Panc1 (cell line): ENCODE results near the gene NSD1. TPM values are rescaled to one million over a fixed set of nuclear protein-coding genes. Genes with fewer than 3 reads are reported as not detected.

Experiments used
- ATAC-seq: fragments of 200-7000 bp; cut with Tn5 transposase; 2 replicates; pipeline ENCODE4 v1.9.1; 2020; ENCODE audit warnings: mild to moderate bottlenecking, moderate library complexity
- BruUV-seq: library from RNA; stranded (reverse); fragments of 400-500 nt; replicated peaks from 2 replicates; lab custom pipeline; 2021; lab: Mats Ljungman, UMichigan
- CTCF ChIA-PET: fragments of 300-600 bp; sonication (Branson Sonifier 250); formaldehyde crosslinking; loops from one replicate; lab custom pipeline; 2022; ENCODE audit warnings: antibody characterized with exemption; lab: Charles Lee
- POLR2A ChIA-PET: fragments of 300-600 bp; sonication (Branson Sonifier 250); formaldehyde crosslinking; loops from one replicate; lab custom pipeline; 2022; ENCODE audit warnings: antibody characterized with exemption; lab: Charles Lee
- DNase-seq: peaks from one replicate; pipeline ENCODE4 v3.0.0-alpha.2; 2010; ENCODE audit warnings: low read depth, low spot score
- H3K27ac ChIP-seq: 2 replicates; pipeline ENCODE4 v1.5.1; 2011; ENCODE audit warnings: mild to moderate bottlenecking, low read length, inconsistent platforms
- H3K27me3 ChIP-seq: fragments of 200-500 bp; sonication (Bioruptor generic); 2 replicates; pipeline ENCODE4 v1.6.0; 2014; ENCODE audit warnings: low read length, inconsistent platforms; ENCODE audit not compliant: control insufficient read depth, insufficient read depth
- H3K36me3 ChIP-seq: fragments of 200-500 bp; sonication (Bioruptor generic); 2 replicates; pipeline ENCODE4 v1.5.1; 2014; ENCODE audit warnings: inconsistent platforms, mild to moderate bottlenecking, low read length, moderate library complexity; ENCODE audit not compliant: control insufficient read depth, insufficient read depth
- H3K4me1 ChIP-seq: 2 replicates; pipeline ENCODE4 v1.5.1; 2011; ENCODE audit warnings: inconsistent platforms, mild to moderate bottlenecking, low read length, moderate library complexity; ENCODE audit not compliant: control insufficient read depth, insufficient read depth
- H3K4me3 ChIP-seq, 2 experiments: 2 replicates each; pipeline ENCODE4 v1.5.1; 2011 to 2012; ENCODE audit warnings: low read depth in 2 of 2, low read length in 2 of 2, mild to moderate bottlenecking in 2 of 2, inconsistent platforms in 1 of 2, moderate library complexity in 1 of 2
- H3K9me3 ChIP-seq: fragments of 200-500 bp; sonication (Bioruptor generic); 2 replicates; pipeline ENCODE4 v1.5.1; 2014; ENCODE audit warnings: low read depth, mild to moderate bottlenecking, inconsistent platforms, low read length, moderate library complexity; ENCODE audit not compliant: control insufficient read depth, insufficient read depth
- CTCF ChIP-seq: fragments of 450-650 bp; IDR thresholded peaks from 2 replicates; pipeline ENCODE4 v1.5.1; 2017; ENCODE audit warnings: mild to moderate bottlenecking
- POLR2AphosphoS5 ChIP-seq: IDR thresholded peaks from 2 replicates; pipeline ENCODE4 v1.6.1; 2012; ENCODE audit warnings: mild to moderate bottlenecking, low read depth, low read length, moderate library complexity
- REST ChIP-seq, 2 experiments: IDR thresholded peaks; 2 replicates each; pipeline ENCODE4 v1.6.1; 2011 to 2012; ENCODE audit warnings: low read depth in 2 of 2, control low read depth in 1 of 2, low read length in 1 of 2, mild to moderate bottlenecking in 1 of 2, moderate library complexity in 1 of 2; ENCODE audit not compliant: insufficient read depth in 1 of 2
- SIN3A ChIP-seq: IDR thresholded peaks from 2 replicates; pipeline ENCODE4 v1.6.1; 2012; ENCODE audit warnings: low read depth, mild to moderate bottlenecking, low read length, moderate library complexity, borderline replicate concordance; ENCODE audit not compliant: insufficient read depth
- TCF7L2 ChIP-seq: IDR thresholded peaks from 2 replicates; pipeline ENCODE4 v1.6.1; 2011; ENCODE audit warnings: mild to moderate bottlenecking, low read depth, low read length, inconsistent platforms
- in situ Hi-C: cut with HindIII; loops from 2 replicates; pipeline ENCODE4 v1.10.0; 2016; ENCODE audit warnings: low sequenced_read_pairs, low pct_unique_long_range_greater_than_20kb
- intact Hi-C: fragments of 100-400 bp; cut with micrococcal nuclease; formaldehyde crosslinking; loops from one replicate; pipeline ENCODE4 v1.10.0; 2022; ENCODE audit not compliant: unreplicated experiment
- total RNA-seq: library from RNA; stranded (reverse); gene quantifications from one replicate; pipeline ENCODE4 v1.2.1, GENCODE V29; 2021; ENCODE audit not compliant: unreplicated experiment

Gene NSD1
- total RNA-seq, 1 experiment from 2014 or later = 58.7 TPM

- intact Hi-C loops (no loop called here), in situ Hi-C loops (no loop called here)
- ATAC-seq (no peak), DNase-seq (no peak)
- ChIA-PET CTCF (interaction anchor here (0.5 kb wide), 1 partner anchor 34 kb away, joined by 5 read pairs; no protein-coding TSS in a partner anchor), POLR2A (interaction anchor here (0.7 kb wide), 1 partner anchor 23 kb away, joined by 6 read pairs; no protein-coding TSS in a partner anchor)
- Histone ChIP-seq H3K4me1 (0 out of 2 replicates have a peak, but pooled peaks cover 4% of the 10 kb centered on the region), H3K36me3 (no peaks in the 10 kb centered on the region), H3K9me3 (no peaks in the 10 kb centered on the region), H3K27ac (no peak overlapping the region), H3K27me3 (no peaks in the 10 kb centered on the region), H3K4me3 (no peak overlapping the region)
- BruUV-seq = no TSS peak
- no peak for TF ChIP-seq TCF7L2
These were observed 53.1 kb downstream of the NSD1 start for GRCh38 chr5:177186645-177187044.

- no peak for ATAC-seq
- BruUV-seq = no TSS peak
These were observed 55.2 kb downstream of the NSD1 start for GRCh38 chr5:177188775-177189174.

More at GRCh38 chr5:177188775-177189174, 55.2 kb downstream of the NSD1 start:
- 0 out of 2 replicates have a peak, but pooled peaks cover 4% of the 10 kb centered on the region for H3K4me1 ChIP-seq
- no peaks in the 10 kb centered on the region for H3K27me3 ChIP-seq
- CTCF ChIA-PET = no interaction called here
- no peaks in the 10 kb centered on the region for H3K9me3 ChIP-seq
- TF ChIP-seq CTCF = no peak
- TF ChIP-seq POLR2AphosphoS5 = no peak
- TF ChIP-seq SIN3A = no peak
- no peak for TF ChIP-seq TCF7L2
- no peak for TF ChIP-seq REST (IDR thresholded peaks at IDR 0.05; ENCODE audit: insufficient read depth in 1 of 2, low read depth in 2 of 2, low read length in 1 of 2)
- H3K4me3 ChIP-seq = no peak overlapping the region
- H3K36me3 ChIP-seq = no peaks in the 10 kb centered on the region; the same call in 1 of the 2 replicates
- in situ Hi-C loops (no loop called here), intact Hi-C loops (no loop called here)
- H3K27ac ChIP-seq = no peak overlapping the region
- POLR2A ChIA-PET = no interaction called here
- no peak for DNase-seq
